ENCODE data around the gene COL5A1.

DNA sequence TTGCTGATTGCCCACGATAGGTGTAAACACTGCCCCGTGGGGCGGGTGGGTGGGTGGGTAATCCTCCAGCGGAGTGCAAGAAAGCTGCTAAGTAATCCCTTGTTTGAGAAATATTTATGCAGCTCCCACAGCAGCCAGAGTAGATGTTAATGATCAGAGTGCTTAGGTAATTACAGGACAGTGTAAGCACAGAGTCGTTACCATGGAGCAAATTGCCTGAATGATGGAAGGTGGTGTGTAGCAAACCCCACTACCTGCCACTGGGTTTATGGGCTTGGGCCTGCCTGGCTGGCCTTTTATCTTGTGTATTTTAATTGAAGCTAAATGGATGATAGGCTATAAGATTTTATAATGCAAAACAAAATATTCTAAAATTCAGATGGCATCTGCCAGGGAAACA lies 110.0 kb downstream of the COL5A1 start:
- TF ChIP-seq, protein P1, sequence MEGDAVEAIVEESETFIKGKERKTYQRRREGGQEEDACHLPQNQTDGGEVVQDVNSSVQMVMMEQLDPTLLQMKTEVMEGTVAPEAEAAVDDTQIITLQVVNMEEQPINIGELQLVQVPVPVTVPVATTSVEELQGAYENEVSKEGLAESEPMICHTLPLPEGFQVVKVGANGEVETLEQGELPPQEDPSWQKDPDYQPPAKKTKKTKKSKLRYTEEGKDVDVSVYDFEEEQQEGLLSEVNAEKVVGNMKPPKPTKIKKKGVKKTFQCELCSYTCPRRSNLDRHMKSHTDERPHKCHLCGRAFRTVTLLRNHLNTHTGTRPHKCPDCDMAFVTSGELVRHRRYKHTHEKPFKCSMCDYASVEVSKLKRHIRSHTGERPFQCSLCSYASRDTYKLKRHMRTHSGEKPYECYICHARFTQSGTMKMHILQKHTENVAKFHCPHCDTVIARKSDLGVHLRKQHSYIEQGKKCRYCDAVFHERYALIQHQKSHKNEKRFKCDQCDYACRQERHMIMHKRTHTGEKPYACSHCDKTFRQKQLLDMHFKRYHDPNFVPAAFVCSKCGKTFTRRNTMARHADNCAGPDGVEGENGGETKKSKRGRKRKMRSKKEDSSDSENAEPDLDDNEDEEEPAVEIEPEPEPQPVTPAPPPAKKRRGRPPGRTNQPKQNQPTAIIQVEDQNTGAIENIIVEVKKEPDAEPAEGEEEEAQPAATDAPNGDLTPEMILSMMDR (IDR thresholded peaks at IDR 0.05) = no peak
- no peak for TF ChIP-seq POLR2A (IDR thresholded peaks at IDR 0.05)

Measured in tibial nerve (tissue), 3 donors.